Choroid plexus epithelial cell (primary cell): Measurements from ENCODE around the gene IGSF3.

Source experiments
- DNase-seq: peaks from one replicate; pipeline ENCODE4 v3.0.0-alpha.2; 2010; ENCODE audit warnings: low read depth
- H3K4me3 ChIP-seq: 2 replicates; pipeline ENCODE4 v1.5.1; 2011; ENCODE audit warnings: low read depth, mild to moderate bottlenecking, control low read depth, low read length, moderate library complexity
- TF ChIP-seq, protein P1 (sequence below): conservative IDR thresholded peaks from 2 replicates; pipeline ENCODE4 v1.5.1; 2011; ENCODE audit warnings: low read depth, mild to moderate bottlenecking, control low read depth, inconsistent platforms, low read length, moderate library complexity

The IGSF3 gene

DNA sequence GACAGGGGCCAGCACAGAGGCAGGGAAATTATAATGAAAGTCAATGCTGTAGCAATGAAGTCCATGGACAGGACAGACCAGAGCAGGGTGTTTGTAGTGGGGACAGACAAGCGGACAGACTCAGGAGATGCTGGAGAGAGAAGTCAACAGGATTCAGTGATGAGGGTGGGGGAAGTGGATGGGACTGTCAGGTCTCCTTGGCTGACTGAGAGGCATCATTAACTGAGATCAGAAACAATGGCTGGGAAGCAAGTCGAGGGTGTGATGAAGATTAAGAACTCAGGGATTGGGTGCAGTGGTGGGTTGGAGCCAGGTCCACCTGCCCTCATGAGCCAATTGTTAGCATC is 122.2 kb downstream of the IGSF3 start:
- no peak for DNase-seq
- no peak overlapping the region for H3K4me3 ChIP-seq
- TF ChIP-seq, protein P1, sequence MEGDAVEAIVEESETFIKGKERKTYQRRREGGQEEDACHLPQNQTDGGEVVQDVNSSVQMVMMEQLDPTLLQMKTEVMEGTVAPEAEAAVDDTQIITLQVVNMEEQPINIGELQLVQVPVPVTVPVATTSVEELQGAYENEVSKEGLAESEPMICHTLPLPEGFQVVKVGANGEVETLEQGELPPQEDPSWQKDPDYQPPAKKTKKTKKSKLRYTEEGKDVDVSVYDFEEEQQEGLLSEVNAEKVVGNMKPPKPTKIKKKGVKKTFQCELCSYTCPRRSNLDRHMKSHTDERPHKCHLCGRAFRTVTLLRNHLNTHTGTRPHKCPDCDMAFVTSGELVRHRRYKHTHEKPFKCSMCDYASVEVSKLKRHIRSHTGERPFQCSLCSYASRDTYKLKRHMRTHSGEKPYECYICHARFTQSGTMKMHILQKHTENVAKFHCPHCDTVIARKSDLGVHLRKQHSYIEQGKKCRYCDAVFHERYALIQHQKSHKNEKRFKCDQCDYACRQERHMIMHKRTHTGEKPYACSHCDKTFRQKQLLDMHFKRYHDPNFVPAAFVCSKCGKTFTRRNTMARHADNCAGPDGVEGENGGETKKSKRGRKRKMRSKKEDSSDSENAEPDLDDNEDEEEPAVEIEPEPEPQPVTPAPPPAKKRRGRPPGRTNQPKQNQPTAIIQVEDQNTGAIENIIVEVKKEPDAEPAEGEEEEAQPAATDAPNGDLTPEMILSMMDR: no peak

DNA sequence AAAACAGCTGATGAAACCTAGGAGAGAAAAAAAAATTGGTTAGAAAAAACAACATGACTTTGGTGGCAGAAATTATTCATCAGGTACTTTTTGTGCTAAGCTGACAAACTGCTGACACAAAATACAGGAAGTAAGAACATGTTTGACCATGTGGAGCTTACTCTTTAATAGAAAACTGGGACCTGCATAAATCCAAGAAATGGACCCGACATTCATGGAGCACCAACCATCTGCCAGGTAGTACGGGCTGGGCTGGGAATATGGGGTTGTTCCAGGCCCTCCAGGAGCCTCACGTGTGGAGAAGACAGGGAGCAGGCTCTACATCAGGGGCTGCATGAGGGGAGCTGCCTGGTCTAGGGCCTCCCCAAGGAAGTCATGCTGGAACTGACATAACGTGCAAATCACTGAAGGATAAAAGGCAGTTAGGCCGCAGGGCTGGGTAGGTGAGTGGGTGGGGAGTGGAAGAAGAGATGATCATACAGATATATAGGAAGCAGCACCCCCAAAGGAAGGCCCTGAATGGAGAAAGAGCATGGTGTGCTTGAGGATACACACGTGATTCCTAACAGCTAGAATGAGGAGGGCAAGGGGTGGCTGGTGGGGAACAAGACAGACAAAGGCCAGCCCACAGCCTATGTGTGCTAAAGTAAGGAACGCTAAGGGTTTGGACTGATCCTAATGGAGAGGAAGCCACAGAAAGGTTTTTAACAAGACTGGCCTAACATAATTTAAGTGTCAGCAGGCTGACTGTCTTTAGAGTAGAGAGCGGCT is 122.8 kb downstream of the IGSF3 start:
- no peak for DNase-seq
- no peak overlapping the region for H3K4me3 ChIP-seq
- TF ChIP-seq, protein P1: no peak

DNA sequence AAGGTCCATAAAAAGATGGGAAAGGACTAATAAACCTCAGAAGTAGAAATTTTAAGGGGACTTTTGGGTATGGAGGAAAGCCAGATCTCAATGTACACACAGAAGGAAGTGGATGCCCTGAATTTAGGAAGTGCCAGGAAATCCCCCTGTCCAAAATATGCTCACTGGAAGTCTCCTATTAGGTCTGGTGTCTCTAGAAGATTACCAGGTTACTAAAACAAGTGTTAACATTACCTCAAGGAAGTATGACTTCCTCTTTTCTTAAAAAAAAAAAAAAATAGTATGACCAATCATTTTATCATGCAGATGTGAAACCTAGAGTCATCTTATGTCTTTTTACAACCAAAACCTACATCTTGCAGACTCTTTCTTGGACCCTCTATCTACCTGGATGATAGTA is 127.4 kb downstream of the IGSF3 start:
- H3K4me3 ChIP-seq: no peak overlapping the region
- TF ChIP-seq, protein P1: no peak
- no peak for DNase-seq

DNA sequence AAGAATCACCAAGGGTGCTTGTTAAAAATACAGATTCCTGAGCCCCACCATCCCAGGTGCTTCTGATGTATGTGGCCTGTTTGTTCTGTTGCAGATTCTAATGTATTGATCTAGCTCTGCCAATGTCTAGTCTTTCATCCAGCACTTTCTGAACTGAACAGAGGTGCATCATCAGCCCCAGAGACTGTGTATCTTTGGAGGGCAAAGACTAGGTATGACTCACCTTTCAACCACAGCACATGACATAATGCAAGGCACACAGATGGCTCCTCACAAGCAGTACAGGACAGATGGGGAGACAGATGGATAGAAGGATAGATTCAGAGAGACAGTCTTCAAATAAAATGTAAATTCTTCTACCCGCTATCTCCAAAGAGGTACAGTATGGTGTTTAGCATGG is 129.0 kb downstream of the IGSF3 start:
- peak; percentile 29 for DNase-seq
- TF ChIP-seq, protein P1: no peak
- no peak overlapping the region for H3K4me3 ChIP-seq

DNA sequence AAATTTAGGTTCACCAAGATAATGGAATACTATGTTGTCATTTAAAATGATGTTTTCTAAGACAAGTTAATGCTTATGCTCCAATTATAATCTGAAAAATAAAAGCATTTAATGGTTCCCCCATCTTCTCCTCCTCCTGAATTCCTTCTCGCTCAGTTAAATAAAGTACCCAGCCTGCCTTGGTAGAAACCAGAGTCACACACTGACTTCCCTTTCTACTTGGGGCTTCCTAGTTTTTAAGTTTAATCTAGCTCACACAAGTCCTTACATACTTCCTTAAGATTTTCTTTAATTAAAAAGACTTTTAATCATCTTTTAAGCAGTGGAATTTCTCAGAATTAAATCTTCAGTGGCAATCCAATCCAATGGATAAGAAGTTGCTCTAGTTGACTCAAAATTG is 129.6 kb downstream of the IGSF3 start:
- DNase-seq: no peak
- TF ChIP-seq, protein P1: no peak
- H3K4me3 ChIP-seq: no peak overlapping the region

DNA sequence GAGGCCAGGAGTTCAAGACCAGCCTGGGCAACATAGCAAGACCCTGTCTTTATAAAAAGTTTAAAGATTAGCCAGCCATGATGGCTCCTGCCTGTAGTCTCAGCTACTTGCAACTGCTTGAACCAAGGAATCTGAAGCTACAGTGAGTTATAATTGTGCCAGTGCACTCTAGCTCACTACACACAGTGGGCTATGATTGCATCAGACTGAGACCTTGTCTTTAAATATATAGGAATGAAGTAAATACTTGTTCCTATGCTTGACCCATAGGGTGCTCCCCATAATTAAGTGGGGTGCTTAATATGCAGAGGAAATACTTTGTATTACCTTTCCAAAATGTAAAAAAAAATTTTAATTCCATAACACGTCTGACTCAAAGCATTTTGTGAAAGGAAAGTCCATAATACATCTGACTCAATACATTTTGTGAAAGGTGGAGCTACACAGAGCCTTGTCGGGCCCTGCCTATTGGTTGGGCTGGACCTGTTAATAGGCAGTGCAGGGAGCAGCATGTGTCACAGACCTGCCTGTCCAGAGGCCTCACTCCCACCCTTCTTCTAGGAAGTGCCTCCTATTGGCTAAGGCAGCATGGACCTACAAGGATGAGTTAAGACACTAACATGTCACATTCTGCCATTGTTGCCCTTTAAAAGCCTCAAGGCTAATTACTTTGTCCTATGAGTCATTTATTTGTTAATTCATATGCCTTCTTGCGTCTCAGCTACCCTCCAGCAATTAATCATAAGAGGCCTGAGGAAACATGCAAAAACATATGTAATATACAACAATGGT is 130.3 kb downstream of the IGSF3 start:
- no peak overlapping the region for H3K4me3 ChIP-seq
- TF ChIP-seq, protein P1: no peak
- no peak for DNase-seq
